CD8-positive, alpha-beta memory T cell (primary cell): Measurements from ENCODE around the gene PTK7. TPM values are rescaled to one million over a fixed set of nuclear protein-coding genes. Genes with fewer than 3 reads are reported as not detected.

Experiments used
- CTCF ChIA-PET: fragments of 350-600 bp; sonication (Branson Sonifier 250); formaldehyde crosslinking; loops from one replicate; lab custom pipeline; 2021; ENCODE audit warnings: antibody characterized with exemption; lab: Charles Lee
- POLR2A ChIA-PET: fragments of 350-600 bp; sonication (Branson Sonifier 250); formaldehyde crosslinking; loops from one replicate; lab custom pipeline; 2021; ENCODE audit warnings: antibody characterized with exemption; lab: Charles Lee
- DNase-seq, 5 donors: peaks; one replicate each; pipeline versions ENCODE4 v3.0.0 to v3.0.0-alpha.2; 2020 to 2022; ENCODE audit warnings: mixed read lengths in 1 of 5
- H3K27ac ChIP-seq: one replicate; pipeline ENCODE4 v1.7.0; 2013; ENCODE audit warnings: low read depth, mild to moderate bottlenecking, low read length, moderate library complexity
- H3K27me3 ChIP-seq: 2 replicates; pipeline ENCODE4 v1.7.0; 2013; ENCODE audit warnings: low read length, mild to moderate bottlenecking; ENCODE audit not compliant: insufficient read depth, poor library complexity, severe bottlenecking
- H3K36me3 ChIP-seq: 2 replicates; pipeline ENCODE4 v1.7.0; 2013; ENCODE audit warnings: mild to moderate bottlenecking, low read length, moderate library complexity; ENCODE audit not compliant: insufficient read depth
- H3K4me1 ChIP-seq: 2 replicates; pipeline ENCODE4 v1.7.0; 2013; ENCODE audit warnings: mild to moderate bottlenecking, low read length, moderate library complexity; ENCODE audit not compliant: insufficient read depth
- H3K4me3 ChIP-seq: 2 replicates; pipeline ENCODE4 v1.7.0; 2013; ENCODE audit warnings: mild to moderate bottlenecking, low read length
- H3K9me3 ChIP-seq: 2 replicates; pipeline ENCODE4 v1.7.0; 2013; ENCODE audit warnings: mild to moderate bottlenecking, low read length
- H3K27ac Mint-ChIP-seq, 8 donors: one replicate each; pipeline ENCODE4 v1.8.0; 2020 to 2021; ENCODE audit warnings: mixed read lengths in 8 of 8, mild to moderate bottlenecking in 6 of 8, inconsistent platforms in 3 of 8, moderate library complexity in 3 of 8
- H3K27me3 Mint-ChIP-seq, 2 donors: one replicate each; pipeline ENCODE4 v1.8.0; 2020 to 2021; ENCODE audit warnings: mixed read lengths in 2 of 2, mild to moderate bottlenecking in 1 of 2, moderate library complexity in 1 of 2
- H3K36me3 Mint-ChIP-seq, 3 donors: one replicate each; pipeline ENCODE4 v1.8.0; 2020 to 2021; ENCODE audit warnings: mixed read lengths in 3 of 3, inconsistent platforms in 1 of 3, mild to moderate bottlenecking in 1 of 3
- H3K4me1 Mint-ChIP-seq, 3 donors: one replicate each; pipeline ENCODE4 v1.8.0; 2020 to 2021; ENCODE audit warnings: mixed read lengths in 3 of 3, inconsistent platforms in 1 of 3, mild to moderate bottlenecking in 1 of 3
- H3K4me3 Mint-ChIP-seq, 7 donors: one replicate each; pipeline ENCODE4 v1.8.0; 2020 to 2021; ENCODE audit warnings: mixed read lengths in 7 of 7, mild to moderate bottlenecking in 6 of 7, moderate library complexity in 4 of 7, inconsistent platforms in 2 of 7
- H3K9me3 Mint-ChIP-seq, 5 donors: one replicate each; pipeline ENCODE4 v1.8.0; 2020 to 2022; ENCODE audit warnings: mixed read lengths in 5 of 5, mild to moderate bottlenecking in 3 of 5, moderate library complexity in 2 of 5, inconsistent platforms in 1 of 5
- polyA plus RNA-seq: library from polyadenylated mRNA; unstranded; fragments of 300-500 nt; fragmentation: Illumina TruSeq; gene quantifications from one replicate; pipeline ENCODE4 v1.2.3, GENCODE V29; 2021
- total RNA-seq, 2 experiments: library from RNA; stranded (reverse); gene quantifications; one replicate each; pipeline ENCODE4 v1.2.3, GENCODE V29; 2021

Gene PTK7
- total and polyA plus RNA-seq, 3 experiments from 2014 or later, result 1.6 to 1.9 (median 1.6) TPM

DNA sequence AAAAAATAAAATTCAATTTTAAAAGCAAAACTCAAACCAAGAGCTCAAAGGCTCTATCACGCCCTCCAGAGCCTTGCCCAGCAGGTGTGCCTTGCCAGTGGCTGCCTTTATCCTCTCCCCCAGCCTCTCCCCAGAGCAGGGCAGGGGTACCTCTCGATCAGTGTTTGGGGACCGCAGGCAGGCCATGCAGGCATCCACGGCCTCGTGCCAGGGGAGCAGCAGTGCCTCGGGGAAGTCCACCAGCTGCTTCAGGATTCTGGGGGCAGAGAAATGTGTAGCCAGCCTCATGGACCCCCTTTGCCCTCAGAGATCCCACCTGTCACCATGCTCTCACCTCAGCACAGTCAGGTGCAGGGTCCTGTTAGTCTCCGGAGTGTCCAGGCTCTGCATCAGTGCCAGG, 28.1 kb upstream of the PTK7 start:
- no peak for DNase-seq
- H3K4me1 Mint-ChIP-seq, result peaks cover 18 to 25% (median 24%) of the 10 kb centered on the region in 3 donors
- H3K27ac ChIP-seq, result no peak overlapping the region
- CTCF ChIA-PET, result no interaction called here
- H3K9me3 ChIP-seq, result no peaks in the 10 kb centered on the region
- H3K36me3 Mint-ChIP-seq, result peaks cover 2 to 65% (median 6%) of the 10 kb centered on the region in 3 donors
- no peak overlapping the region for H3K4me3 ChIP-seq
- H3K4me1 ChIP-seq, result peaks cover 7% of the 10 kb centered on the region
- POLR2A ChIA-PET, result no interaction called here
- no peaks in the 10 kb centered on the region for H3K9me3 Mint-ChIP-seq
- H3K27me3 ChIP-seq, result no peaks in the 10 kb centered on the region
- H3K27me3 Mint-ChIP-seq, result peaks cover 0 to 2% of the 10 kb centered on the region in 2 donors
- H3K36me3 ChIP-seq, result peaks cover 11% of the 10 kb centered on the region
- no peak overlapping the region for H3K27ac Mint-ChIP-seq
- H3K4me3 Mint-ChIP-seq, result peak overlapping the region in 1 of 7 donors; percentile 65

DNA sequence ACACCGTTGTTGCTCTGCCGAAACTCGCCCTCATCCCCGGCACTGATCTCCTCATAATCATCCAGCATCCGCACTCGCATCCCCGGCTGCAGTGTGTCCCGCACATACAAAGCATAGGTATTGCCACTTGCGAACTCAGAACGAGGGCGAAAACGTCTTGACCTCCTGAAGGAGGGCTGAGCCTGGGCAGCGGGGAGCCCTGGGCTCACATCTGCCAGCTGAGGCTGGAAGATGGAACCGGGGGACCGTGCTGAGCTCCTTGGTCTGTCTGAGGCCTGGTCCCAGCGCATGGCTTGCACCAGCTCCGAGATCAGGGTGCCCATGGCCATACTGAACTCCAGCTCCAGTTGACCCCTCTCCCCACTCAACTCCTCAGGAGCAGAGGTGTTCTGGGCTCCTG, 25.1 kb upstream of the PTK7 start:
- Mint-ChIP-seq H3K27ac (peak overlapping the region in 4 of 8 donors; percentile 40 to 100 (median 63)), H3K27me3 (peaks cover 0 to 2% of the 10 kb centered on the region in 2 donors), H3K4me3 (peak overlapping the region in 1 of 7 donors; percentile 68), H3K9me3 (no peaks in the 10 kb centered on the region), H3K4me1 (peaks cover 28 to 42% (median 42%) of the 10 kb centered on the region in 3 donors), H3K36me3 (peaks cover 6 to 58% (median 6%) of the 10 kb centered on the region in 3 donors)
- ChIA-PET CTCF (interaction anchor here (0.7 to 1.0 kb wide), 2 partner anchors 13 to 16 kb away, joined by 3 read pairs; no protein-coding TSS in a partner anchor), POLR2A (no interaction called here)
- Histone ChIP-seq H3K4me1 (peaks cover 18% of the 10 kb centered on the region), H3K4me3 (no peak overlapping the region), H3K9me3 (no peaks in the 10 kb centered on the region), H3K27me3 (no peaks in the 10 kb centered on the region), H3K36me3 (peaks cover 20% of the 10 kb centered on the region), H3K27ac (no peak overlapping the region)
- DNase-seq, result no peak

DNA sequence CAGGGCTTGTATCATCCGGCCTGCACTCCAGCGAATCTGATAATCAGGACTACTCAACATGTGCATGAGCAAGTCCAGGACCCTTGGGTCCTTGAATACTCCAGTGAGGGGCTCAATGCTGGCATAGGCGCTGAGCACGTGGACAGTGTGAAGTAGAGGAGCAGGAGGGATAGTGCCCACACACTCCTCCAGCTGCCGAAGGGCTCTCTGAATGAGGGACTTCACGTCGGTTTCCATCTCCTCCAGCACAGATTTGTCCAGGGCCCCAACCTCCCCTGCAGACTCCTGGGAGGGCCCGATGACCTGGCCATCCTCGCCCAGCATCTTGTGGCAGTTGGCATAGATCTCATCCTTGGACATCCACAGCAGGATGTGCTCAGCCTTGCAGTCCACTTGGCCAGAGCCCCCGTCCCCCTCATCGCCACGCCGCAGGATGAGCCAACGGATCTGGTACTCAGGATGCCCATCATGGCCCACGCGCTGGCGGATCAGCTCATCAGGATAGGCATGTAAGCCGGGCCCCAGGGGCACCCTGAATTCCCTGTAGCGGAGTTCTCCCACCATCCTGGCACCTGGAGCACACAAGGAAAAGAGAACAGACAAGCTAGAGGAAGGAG, 23.8 kb upstream of the PTK7 start:
- Histone ChIP-seq H3K4me3 (peak overlapping the region; percentile 55), H3K27ac (peak overlapping the region; percentile 88), H3K36me3 (peaks cover 24% of the 10 kb centered on the region), H3K4me1 (peaks cover 18% of the 10 kb centered on the region), H3K27me3 (no peaks in the 10 kb centered on the region), H3K9me3 (no peaks in the 10 kb centered on the region)
- Mint-ChIP-seq H3K4me1 (peaks cover 28 to 46% (median 43%) of the 10 kb centered on the region in 3 donors), H3K4me3 (peak overlapping the region; percentile 89 to 97 (median 92)), H3K9me3 (no peaks in the 10 kb centered on the region), H3K27ac (peak overlapping the region; percentile 85 to 100 (median 95)), H3K27me3 (peaks cover 0 to 2% of the 10 kb centered on the region in 2 donors), H3K36me3 (peaks cover 6 to 53% (median 6%) of the 10 kb centered on the region in 3 donors)
- CTCF ChIA-PET, result no interaction called here
- POLR2A ChIA-PET, result interaction anchor here (0.6 kb wide), 1 partner anchor 68 kb away, joined by 3 read pairs; the partner anchor contains the start of gene PPP2R5D
- DNase-seq, result no peak

DNA sequence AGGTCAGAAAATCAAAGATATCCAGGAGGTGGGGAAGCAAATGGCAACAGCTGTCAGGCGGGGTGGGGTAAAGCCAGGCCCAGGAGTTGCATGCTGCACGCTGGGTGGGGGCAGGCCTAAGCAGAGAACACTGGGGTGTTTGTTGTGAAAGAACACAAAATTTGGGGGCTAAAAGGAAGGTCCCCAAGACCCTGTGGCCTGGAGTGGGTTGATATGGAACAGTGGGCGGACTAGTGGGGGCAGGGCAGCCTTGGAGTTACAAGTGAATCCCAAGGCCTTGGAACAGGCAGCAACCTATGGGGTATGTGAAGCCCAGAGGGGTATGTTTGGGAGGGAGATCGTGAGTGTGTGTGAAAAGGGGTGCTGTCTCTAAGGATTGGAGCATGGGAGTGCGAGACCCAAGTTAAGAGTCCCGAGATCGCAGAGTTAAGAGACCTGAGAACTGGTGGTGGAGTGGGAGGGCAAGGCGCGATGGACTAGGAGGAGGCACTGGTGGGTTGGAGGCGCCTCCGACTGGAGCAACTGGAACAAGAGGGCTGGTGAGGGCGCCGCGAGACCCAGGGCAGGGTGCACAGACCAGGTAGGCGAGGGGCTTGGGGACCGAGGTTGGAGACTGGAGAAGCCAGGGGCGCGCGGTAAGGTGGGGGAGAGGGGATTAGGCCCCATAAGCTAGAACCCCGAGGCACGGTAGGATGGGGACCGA, 23.1 kb upstream of the PTK7 start:
- Histone ChIP-seq H3K27ac (peak overlapping the region; percentile 88), H3K4me1 (peaks cover 21% of the 10 kb centered on the region), H3K27me3 (no peaks in the 10 kb centered on the region), H3K36me3 (peaks cover 29% of the 10 kb centered on the region), H3K9me3 (no peaks in the 10 kb centered on the region), H3K4me3 (peak overlapping the region; percentile 55)
- Mint-ChIP-seq H3K27me3 (peaks cover 0 to 2% of the 10 kb centered on the region in 2 donors), H3K27ac (peak overlapping the region; percentile 85 to 100 (median 96)), H3K4me3 (peak overlapping the region; percentile 89 to 97 (median 92)), H3K36me3 (peaks cover 6 to 55% (median 6%) of the 10 kb centered on the region in 3 donors), H3K9me3 (no peaks in the 10 kb centered on the region), H3K4me1 (peaks cover 31 to 49% (median 48%) of the 10 kb centered on the region in 3 donors)
- ChIA-PET POLR2A (interaction anchor here (0.6 to 2.2 kb wide), 5 partner anchors 32 to 122 kb away, joined by 3 to 13 read pairs (median 4); partner anchors contain the start of genes KLHDC3, MEA1, PPP2R5D and RRP36), CTCF (interaction anchor here (1.2 kb wide), 1 partner anchor 37 kb away, joined by 3 read pairs; no protein-coding TSS in a partner anchor)
- DNase-seq, result peak in 1 of 5 donors; percentile 15

DNA sequence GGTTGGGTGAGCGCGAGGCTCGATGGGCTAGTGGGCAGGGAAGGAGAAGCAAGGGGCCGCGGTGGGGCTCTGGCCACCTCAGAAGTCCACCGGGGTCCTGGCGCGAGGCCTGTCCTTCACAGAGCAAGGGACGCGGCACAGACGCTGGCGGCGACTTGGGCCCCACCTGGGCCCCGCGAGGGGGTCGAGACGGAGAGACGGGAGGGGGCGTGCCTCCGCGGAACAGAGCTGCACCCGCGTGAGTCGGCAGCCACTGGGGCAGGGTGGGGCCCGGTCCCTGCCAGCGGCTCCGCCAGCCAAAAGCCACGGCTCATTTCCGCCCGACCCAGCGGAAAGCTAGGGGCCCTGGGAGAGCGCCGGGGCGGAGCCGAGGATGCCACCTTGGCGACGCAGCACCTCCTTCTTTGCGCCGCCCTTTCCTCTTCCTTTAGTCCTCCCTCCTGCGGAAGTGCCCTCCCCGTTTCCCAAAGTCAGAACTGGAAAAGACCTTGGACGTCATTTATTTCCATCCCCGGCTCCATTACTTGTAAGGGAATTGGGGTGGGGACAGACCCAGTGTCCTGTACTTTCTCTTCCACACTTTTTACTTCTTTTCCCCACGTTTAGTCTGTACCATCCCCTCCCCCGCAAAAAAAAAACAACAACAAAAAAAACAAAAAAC, 22.4 kb upstream of the PTK7 start, which contains the start of gene CUL7:
CUL7 (minus strand) TSS at position 307 of the 661 bp plus-strand sequence. CDS start 1,063 bp downstream, outside the sequence.
- ChIA-PET POLR2A (interaction anchor here (0.6 to 2.2 kb wide), 8 partner anchors 33 to 1184 kb away, joined by 3 to 13 read pairs (median 4); partner anchors contain the start of genes CNPY3, KLHDC3, MEA1 and PEX6), CTCF (interaction anchor here (0.9 to 1.2 kb wide), 3 partner anchors 38 to 90 kb away, joined by 3 to 4 read pairs (median 3); partner anchors contain the start of genes KLHDC3 and MEA1)
- Histone ChIP-seq H3K4me1 (peaks cover 27% of the 10 kb centered on the region), H3K9me3 (no peaks in the 10 kb centered on the region), H3K27ac (peak within 1 kb of the TSS; percentile 88), H3K4me3 (peak within 1 kb of the TSS; percentile 55), H3K27me3 (no peaks in the 10 kb centered on the region), H3K36me3 (peaks cover 29% of the 10 kb centered on the region)
- peaks cover 36 to 56% (median 55%) of the 10 kb centered on the region in 3 donors for H3K4me1 Mint-ChIP-seq
- H3K27ac Mint-ChIP-seq, result peak within 1 kb of the TSS; percentile 93 to 100 (median 96)
- H3K36me3 Mint-ChIP-seq, result peaks cover 6 to 56% (median 6%) of the 10 kb centered on the region in 3 donors
- H3K9me3 Mint-ChIP-seq, result no peaks in the 10 kb centered on the region
- H3K4me3 Mint-ChIP-seq, result peak within 1 kb of the TSS; percentile 89 to 97 (median 92)
- peak; percentile 85 to 93 (median 89) for DNase-seq
- H3K27me3 Mint-ChIP-seq, result peaks cover 0 to 2% of the 10 kb centered on the region in 2 donors

DNA sequence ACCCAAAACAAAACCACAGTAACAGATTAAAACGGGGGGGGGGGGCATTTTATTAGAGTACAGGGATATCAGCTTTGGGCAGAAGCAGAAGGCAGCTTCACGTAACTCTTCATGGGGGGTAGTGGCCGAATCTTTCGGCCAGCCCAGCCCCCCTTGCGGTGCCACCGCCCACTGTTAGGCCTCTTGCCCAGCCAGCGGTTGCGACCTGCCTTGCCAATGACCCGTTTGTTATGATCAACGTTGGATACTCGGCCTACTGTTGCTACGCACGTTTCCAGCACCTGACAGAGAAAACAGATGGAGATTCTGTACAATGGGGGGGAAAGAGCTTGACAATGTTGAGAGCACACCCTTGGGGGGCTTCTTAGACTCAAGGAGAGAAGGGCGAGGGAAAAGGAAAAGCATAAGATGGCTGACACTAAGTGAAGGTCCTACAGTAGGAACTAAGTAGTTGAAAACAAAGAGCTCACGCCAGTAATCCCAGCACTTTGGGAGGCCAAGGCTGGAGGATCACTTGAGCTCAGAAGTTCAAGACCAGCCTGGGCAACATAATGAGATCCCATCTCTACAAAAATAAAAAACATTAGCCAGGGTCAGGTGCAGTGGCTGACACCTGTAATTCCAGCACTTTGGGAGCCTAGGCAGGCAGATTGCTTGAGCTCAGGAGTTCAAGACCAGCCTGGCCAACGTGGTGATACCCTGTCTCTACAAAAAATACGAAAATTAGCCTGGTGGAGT, 21.7 kb upstream of the PTK7 start:
- ChIA-PET CTCF (interaction anchor here (0.9 to 1.3 kb wide), 5 partner anchors 38 to 89 kb away, joined by 3 to 4 read pairs (median 3); partner anchors contain the start of genes KLHDC3, MEA1 and PPP2R5D), POLR2A (interaction anchor here (0.5 to 2.2 kb wide), 11 partner anchors 31 to 1267 kb away, joined by 3 to 13 read pairs (median 4); partner anchors contain the start of genes CNPY3, KLHDC3, MEA1 and PEX6)
- Histone ChIP-seq H3K4me1 (peaks cover 30% of the 10 kb centered on the region), H3K27me3 (no peaks in the 10 kb centered on the region), H3K4me3 (peak overlapping the region; percentile 55), H3K36me3 (peaks cover 27% of the 10 kb centered on the region), H3K9me3 (no peaks in the 10 kb centered on the region), H3K27ac (peak overlapping the region; percentile 88)
- Mint-ChIP-seq H3K9me3 (no peaks in the 10 kb centered on the region), H3K27me3 (peaks cover 0 to 2% of the 10 kb centered on the region in 2 donors), H3K4me1 (peaks cover 43 to 63% (median 62%) of the 10 kb centered on the region in 3 donors), H3K4me3 (peak overlapping the region; percentile 89 to 97 (median 92)), H3K36me3 (peaks cover 6 to 59% (median 6%) of the 10 kb centered on the region in 3 donors), H3K27ac (peak overlapping the region; percentile 93 to 100 (median 96))
- DNase-seq, result no peak
